ENCODE results near the gene HOXC12. TPM values are rescaled to one million over a fixed set of nuclear protein-coding genes. Genes with fewer than 3 reads are reported as not detected.
A peak's percentile ranks its signal among the peaks of the same experiment; 100 is the strongest.

The HOXC12 gene
- total and polyA plus RNA-seq, 2 of the 8 experiments (the other 6 are each of a cell fraction or from before 2014, with no cell fraction given), result not detected

DNA sequence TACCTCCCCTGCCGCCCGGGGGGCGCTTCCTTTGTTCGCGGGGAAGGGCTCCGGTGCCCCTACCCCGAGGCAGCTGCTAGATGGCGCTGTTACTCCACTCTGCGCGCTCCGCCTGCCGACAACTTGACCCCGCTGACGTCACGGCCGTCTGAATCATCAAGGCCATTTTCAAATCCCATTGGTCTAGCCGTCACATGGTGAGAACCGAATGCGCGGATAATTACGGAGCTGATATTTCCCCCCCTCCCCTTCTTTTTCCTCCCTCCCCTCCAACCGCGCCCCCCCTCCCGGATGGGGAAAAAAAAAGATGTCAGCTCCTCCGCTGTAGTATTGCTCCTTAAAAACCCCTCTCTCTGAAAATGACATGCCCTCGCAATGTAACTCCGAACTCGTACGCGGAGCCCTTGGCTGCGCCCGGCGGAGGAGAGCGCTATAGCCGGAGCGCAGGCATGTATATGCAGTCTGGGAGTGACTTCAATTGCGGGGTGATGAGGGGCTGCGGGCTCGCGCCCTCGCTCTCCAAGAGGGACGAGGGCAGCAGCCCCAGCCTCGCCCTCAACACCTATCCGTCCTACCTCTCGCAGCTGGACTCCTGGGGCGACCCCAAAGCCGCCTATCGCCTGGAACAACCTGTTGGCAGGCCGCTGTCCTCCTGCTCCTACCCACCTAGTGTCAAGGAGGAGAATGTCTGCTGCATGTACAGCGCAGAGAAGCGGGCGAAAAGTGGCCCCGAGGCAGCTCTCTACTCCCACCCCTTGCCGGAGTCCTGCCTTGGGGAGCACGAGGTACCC, 30.4 kb downstream of the HOXC12 start, which contains the start of gene HOXC10:
HOXC10 (plus strand) TSS at position 246 of the 791 bp plus-strand sequence; CDS start at position 360, 114 bp downstream.
- no peak within 1 kb of the TSS for H2BK5ac ChIP-seq (ENCODE audit: low read depth, low read length)
- 13% methylated on average over 43 of the region's 55 CpGs; no CpG with 5 or more reads in 1 of the 2 experiments for WGBS, 2 experiments (ENCODE audit: extremely low coverage in 1 of 2, insufficient coverage in 1 of 2, insufficient read length in 1 of 2, insufficient replicate concordance in 2 of 2, low coverage in 1 of 2, low lambda C conversion rate in 2 of 2, missing lambda C conversion rate in 1 of 2)
- no peak within 1 kb of the TSS for H3K27ac ChIP-seq (ENCODE audit: low read depth, low read length)
- H3K36me3 ChIP-seq (ENCODE audit: control insufficient read depth in 2 of 4, insufficient read depth in 4 of 4, low read length in 3 of 4), result peaks cover 0 to 8% (median 0%) of the 10 kb centered on the region in 4 experiments; a peak in 1 of 8 replicates
- no peak within 1 kb of the TSS for H3K14ac ChIP-seq (ENCODE audit: insufficient read length)
- no peak within 1 kb of the TSS; the same call in 1 of the 2 replicates for H2BK20ac ChIP-seq (ENCODE audit: low read length)
- H4K91ac ChIP-seq (replicated peaks; ENCODE audit: insufficient read length, low read length), result no peak within 1 kb of the TSS
- H2AFZ ChIP-seq (ENCODE audit: low read length), result no peak within 1 kb of the TSS
- H4K8ac ChIP-seq (ENCODE audit: extremely low read depth, insufficient read depth, low read length), result no peak within 1 kb of the TSS; the same call in 1 of the 2 replicates
- peak in 1 of 2 experiments; percentile 93 for DNase-seq (ENCODE audit: low read depth in 1 of 2, low spot score in 2 of 2)
- H3K79me1 ChIP-seq (ENCODE audit: low read depth, low read length), result no peaks in the 10 kb centered on the region
- H3K4me2 ChIP-seq (ENCODE audit: insufficient read depth in 1 of 2, low read depth in 2 of 2, low read length in 2 of 2), result peak within 1 kb of the TSS; percentile 41 to 55; a peak in 3 of 4 replicates
- no peak within 1 kb of the TSS for H2BK15ac ChIP-seq (ENCODE audit: low read length)
- H3K23me2 ChIP-seq (ENCODE audit: low read depth, low read length), result no peaks in the 10 kb centered on the region
- peaks cover 92 to 99% (median 97%) of the 10 kb centered on the region in 4 experiments for H3K27me3 ChIP-seq (replicated peaks in 1 of 4; ENCODE audit: control insufficient read depth in 3 of 4, extremely low read depth in 1 of 4, insufficient read depth in 3 of 4, low read length in 3 of 4)
- no peak within 1 kb of the TSS for H2AK5ac ChIP-seq (ENCODE audit: low read depth, low read length)
- H3K9ac ChIP-seq (replicated peaks in 1 of 4; ENCODE audit: extremely low read depth in 1 of 4, low read depth in 3 of 4, low read length in 3 of 4), result no peak within 1 kb of the TSS
- no peak within 1 kb of the TSS for H3K56ac ChIP-seq (replicated peaks; ENCODE audit: insufficient read length, low read depth, low read length)
- no peak within 1 kb of the TSS for H2BK120ac ChIP-seq (replicated peaks; ENCODE audit: low read depth, low read length)
- H3K9me3 ChIP-seq (ENCODE audit: insufficient read depth in 2 of 2, low read depth in 1 of 2, low read length in 1 of 2), result peaks cover 0 to 9% of the 10 kb centered on the region in 2 experiments; a peak in 1 of 4 replicates
- peak within 1 kb of the TSS in 1 of 4 experiments; percentile 38; a peak in 2 of 8 replicates for H3K4me3 ChIP-seq (ENCODE audit: extremely low read depth in 1 of 4, insufficient read depth in 2 of 4, low read depth in 3 of 4, low read length in 4 of 4)
- H2BK12ac ChIP-seq (ENCODE audit: low read depth, low read length), result peak within 1 kb of the TSS; percentile 50; the same call in 1 of the 2 replicates
- H4K20me1 ChIP-seq (replicated peaks in 1 of 2; ENCODE audit: control insufficient read depth in 1 of 2, insufficient read depth in 2 of 2, low read length in 2 of 2), result peaks cover 13 to 31% of the 10 kb centered on the region in 2 experiments
- H3K4ac ChIP-seq (replicated peaks; ENCODE audit: insufficient read length, low read depth, low read length), result no peak within 1 kb of the TSS
- no peaks in the 10 kb centered on the region for H3K79me2 ChIP-seq (ENCODE audit: control insufficient read depth in 1 of 2, insufficient read depth in 2 of 2, low read length in 2 of 2)
- H4K5ac ChIP-seq (ENCODE audit: insufficient read length, low read depth, low read length), result no peak within 1 kb of the TSS
- ChIA-PET CTCF (ENCODE audit: partially characterized antibody) (interaction anchor here (0.5 to 5.8 kb wide), 42 partner anchors 8 to 771 kb away, joined by 3 to 91 read pairs (median 4); partner anchors contain the start of genes HOXC12, HOXC4, HOXC5 and HOXC8), POLR2A (ENCODE audit: partially characterized antibody) (interaction anchor here (0.9 to 1.2 kb wide), 5 partner anchors 10 to 39 kb away, joined by 3 to 4 read pairs (median 4); partner anchors contain the start of gene HOXC11)
- H3K18ac ChIP-seq (ENCODE audit: extremely low read depth, low read length), result peak within 1 kb of the TSS; percentile 32
- peak; percentile 36 for FAIRE-seq
- H3K23ac ChIP-seq (ENCODE audit: insufficient read length), result no peak within 1 kb of the TSS
- peaks cover 0 to 6% (median 3%) of the 10 kb centered on the region in 4 experiments; a peak in 3 of 7 replicates for H3K4me1 ChIP-seq (replicated peaks in 1 of 4; ENCODE audit: control insufficient read depth in 3 of 4, insufficient read depth in 4 of 4, low read length in 3 of 4)
- TF ChIP-seq TAF1 (IDR thresholded peaks at IDR 0.05; ENCODE audit: low read depth, low read length) (no peak), GTF2F1 (IDR thresholded peaks at IDR 0.05; ENCODE audit: borderline replicate concordance, low read depth, low read length) (no peak), POU5F1 (IDR thresholded peaks at IDR 0.05; ENCODE audit: low read depth, low read length) (no peak), RAD21 (IDR thresholded peaks at IDR 0.05 in 1 of 2, conservative IDR thresholded peaks at IDR 0.05 in 1 of 2; ENCODE audit: low read depth in 2 of 2, low read length in 2 of 2) (peak; percentile 87 to 89), PHF8 (conservative IDR thresholded peaks at IDR 0.05; ENCODE audit: low read depth, low read length) (no peak), HDAC2 (IDR thresholded peaks at IDR 0.05; ENCODE audit: borderline replicate concordance in 1 of 2, low read depth in 2 of 2, low read length in 2 of 2) (no peak), SIN3A (conservative IDR thresholded peaks at IDR 0.05 in 1 of 2, IDR thresholded peaks at IDR 0.05 in 1 of 2; ENCODE audit: low read depth in 1 of 2, low read length in 2 of 2) (no peak), CREB1 (IDR thresholded peaks at IDR 0.05) (peak; percentile 94)
- TF ChIP-seq, protein P1, sequence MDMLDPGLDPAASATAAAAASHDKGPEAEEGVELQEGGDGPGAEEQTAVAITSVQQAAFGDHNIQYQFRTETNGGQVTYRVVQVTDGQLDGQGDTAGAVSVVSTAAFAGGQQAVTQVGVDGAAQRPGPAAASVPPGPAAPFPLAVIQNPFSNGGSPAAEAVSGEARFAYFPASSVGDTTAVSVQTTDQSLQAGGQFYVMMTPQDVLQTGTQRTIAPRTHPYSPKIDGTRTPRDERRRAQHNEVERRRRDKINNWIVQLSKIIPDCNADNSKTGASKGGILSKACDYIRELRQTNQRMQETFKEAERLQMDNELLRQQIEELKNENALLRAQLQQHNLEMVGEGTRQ (IDR thresholded peaks at IDR 0.05; ENCODE audit: low read length), result peak; percentile 80

Measured in H1 (cell line).